Activated T-helper 17 cell treated with anti-CD3 and anti-CD28 coated beads, Interleukin-2, amount 50 U/mL, for 72 hours (primary cell): ENCODE measurements around the gene PSMD2. TPM values are rescaled to one million over a fixed set of nuclear protein-coding genes. Genes with fewer than 3 reads are reported as not detected.
"Not testable (repeated sequence)": the region's sequence is repeated elsewhere in the genome, so short reads cannot be mapped to it uniquely, and the experiment has no call there.

Experiments
- ATAC-seq: fragments of 150-1000 bp; cut with Tn5 transposase; replicated peaks from 2 replicates; pipeline ENCODE4 v1.10.0; 2021; ENCODE audit warnings: mild to moderate bottlenecking, moderate library complexity
- H3K27ac Mint-ChIP-seq: one replicate; pipeline ENCODE4 v1.8.0; 2022; ENCODE audit warnings: mixed read lengths
- H3K27me3 Mint-ChIP-seq: one replicate; pipeline ENCODE4 v1.8.0; 2022; ENCODE audit warnings: mixed read lengths
- H3K36me3 Mint-ChIP-seq: one replicate; pipeline ENCODE4 v1.8.0; 2022; ENCODE audit warnings: low read depth, mild to moderate bottlenecking, mixed read lengths
- H3K4me1 Mint-ChIP-seq: one replicate; pipeline ENCODE4 v1.8.0; 2022; ENCODE audit warnings: mixed read lengths
- H3K4me3 Mint-ChIP-seq: one replicate; pipeline ENCODE4 v1.8.0; 2022; ENCODE audit warnings: mild to moderate bottlenecking, mixed read lengths
- H3K9me3 Mint-ChIP-seq: one replicate; pipeline ENCODE4 v1.8.0; 2022; ENCODE audit warnings: mixed read lengths
- total RNA-seq, 2 donors: library from RNA; stranded (reverse); gene quantifications; one replicate each; pipeline ENCODE4 v1.2.3, GENCODE V29; 2022

PSMD2 gene
- total RNA-seq, 2 donors from 2014 or later: 143 to 311 TPM

DNA sequence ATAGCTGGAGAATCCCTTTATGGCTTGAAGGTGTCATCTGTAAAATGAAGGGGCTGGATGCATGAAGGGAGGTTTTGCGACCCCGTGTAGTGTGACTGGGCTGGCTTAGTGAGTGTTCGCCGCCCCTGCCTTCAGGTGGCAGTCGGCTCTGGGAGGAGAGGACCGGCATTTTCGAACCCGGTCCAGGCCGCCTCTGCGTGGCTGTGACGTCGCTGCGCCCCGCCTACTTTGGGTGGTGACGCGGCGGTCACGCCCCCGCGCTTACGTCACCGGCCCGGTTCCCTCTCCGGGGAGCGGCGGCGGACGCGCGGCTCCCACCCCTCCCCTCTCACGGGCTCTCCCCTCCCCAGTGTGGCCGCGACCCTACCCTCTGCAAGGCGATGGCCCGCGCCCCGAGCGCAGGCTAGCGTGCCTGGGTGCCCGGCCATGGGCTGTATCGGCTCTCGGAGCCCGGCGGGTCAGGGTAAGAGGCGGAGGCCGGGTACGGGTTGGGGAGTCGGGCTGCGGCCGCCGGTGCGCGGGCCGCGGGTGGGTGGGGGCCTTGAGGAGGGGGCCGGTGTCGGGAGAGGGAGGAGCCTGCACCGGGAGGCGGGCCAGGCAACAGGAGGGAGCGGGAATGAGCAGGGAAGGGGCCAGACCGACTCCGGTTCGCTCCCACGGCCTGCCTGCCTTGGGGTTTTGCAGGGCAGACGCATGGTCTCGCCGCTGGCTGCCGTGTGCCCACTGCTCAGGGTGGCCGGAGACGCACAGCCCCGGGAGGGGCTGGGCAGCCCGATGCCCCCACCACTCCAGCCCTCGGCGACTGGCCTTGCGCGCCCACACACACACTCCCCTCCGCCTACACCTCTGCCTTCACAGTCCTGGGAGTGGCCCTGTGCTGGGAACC, 36.9 kb downstream of the PSMD2 start:
- ATAC-seq: peak; percentile 65
- peaks cover 47% of the 10 kb centered on the region for H3K36me3 Mint-ChIP-seq
- peak overlapping the region; percentile 81 for H3K4me3 Mint-ChIP-seq
- no peaks in the 10 kb centered on the region for H3K9me3 Mint-ChIP-seq
- peak overlapping the region; percentile 79 for H3K27ac Mint-ChIP-seq
- H3K27me3 Mint-ChIP-seq: no peaks in the 10 kb centered on the region
- H3K4me1 Mint-ChIP-seq: peaks cover 46% of the 10 kb centered on the region

- Mint-ChIP-seq H3K9me3 (no peaks in the 10 kb centered on the region), H3K27ac (peak overlapping the region; percentile 72), H3K4me3 (peak overlapping the region; percentile 81), H3K4me1 (peaks cover 49% of the 10 kb centered on the region), H3K36me3 (peaks cover 39% of the 10 kb centered on the region), H3K27me3 (no peaks in the 10 kb centered on the region)
- no peak for ATAC-seq
Observed at GRCh38 chr3:184336547-184337398, 37.7 kb downstream of the PSMD2 start.

- no peak for ATAC-seq
- Mint-ChIP-seq H3K27me3 (no peaks in the 10 kb centered on the region), H3K4me1 (peaks cover 46% of the 10 kb centered on the region), H3K4me3 (peak within 1 kb of the TSS; percentile 81), H3K36me3 (peaks cover 33% of the 10 kb centered on the region), H3K27ac (peak within 1 kb of the TSS; percentile 72), H3K9me3 (no peaks in the 10 kb centered on the region)
Observed at GRCh38 chr3:184337399-184337714, 38.3 kb downstream of the PSMD2 start, which contains the start of gene FAM131A. FAM131A (plus strand) TSS chr3:184337600; CDS start chr3:184337631, 31 bp downstream.

DNA sequence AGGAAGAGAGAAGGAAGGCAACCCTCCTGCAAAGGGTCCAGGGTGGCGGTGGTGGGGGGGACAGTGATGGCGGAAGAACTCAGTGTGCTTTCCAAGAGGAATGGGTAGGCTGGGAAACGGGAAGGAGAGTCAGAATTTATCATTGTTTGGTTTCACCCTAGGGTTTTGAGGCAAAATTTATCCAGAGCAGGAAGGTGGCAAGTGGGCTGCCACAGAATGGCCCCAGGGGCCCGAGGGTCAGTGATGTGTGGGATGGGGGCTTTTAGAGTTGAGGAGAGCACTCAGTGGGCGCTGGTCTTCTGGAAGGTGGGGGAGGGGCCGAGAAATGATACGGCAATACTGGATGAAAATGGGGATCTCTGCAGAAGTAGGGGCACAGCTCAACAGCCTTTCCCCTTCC, 38.9 kb downstream of the PSMD2 start:
- Mint-ChIP-seq H3K4me1 (peaks cover 39% of the 10 kb centered on the region), H3K9me3 (no peaks in the 10 kb centered on the region), H3K27me3 (no peaks in the 10 kb centered on the region), H3K27ac (peak overlapping the region; percentile 72), H3K36me3 (peaks cover 27% of the 10 kb centered on the region), H3K4me3 (peak overlapping the region; percentile 81)
- ATAC-seq: no peak

DNA sequence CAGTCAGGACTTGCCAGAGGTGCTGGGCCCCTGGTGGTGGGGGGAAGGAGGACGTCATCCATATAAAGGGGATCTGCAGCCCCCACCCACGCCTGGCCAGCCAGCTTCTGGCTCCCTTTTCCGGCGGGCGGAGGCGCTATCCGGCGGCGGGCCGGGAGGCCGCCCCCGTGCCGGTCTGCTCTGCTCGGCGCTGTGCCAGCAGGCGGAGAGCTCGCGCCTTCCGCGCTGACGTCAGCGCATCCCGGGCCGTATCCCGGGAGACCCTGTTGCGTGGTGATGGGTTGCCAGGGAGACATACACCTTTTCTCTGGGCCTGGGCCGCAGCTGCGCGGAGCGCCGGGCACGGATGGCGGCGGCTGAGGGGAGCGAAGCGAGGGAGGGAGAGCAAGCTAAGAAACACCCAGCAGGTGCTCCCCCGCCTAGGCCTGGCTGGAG, 39.5 kb downstream of the PSMD2 start:
- Mint-ChIP-seq H3K4me3 (peak overlapping the region; percentile 81), H3K9me3 (no peaks in the 10 kb centered on the region), H3K27me3 (no peaks in the 10 kb centered on the region), H3K27ac (peak overlapping the region; percentile 72), H3K36me3 (peaks cover 21% of the 10 kb centered on the region), H3K4me1 (peaks cover 34% of the 10 kb centered on the region)
- no peak for ATAC-seq

- ATAC-seq: no peak
- H3K27me3 Mint-ChIP-seq: no peaks in the 10 kb centered on the region
- H3K27ac Mint-ChIP-seq: no peak overlapping the region
- peak overlapping the region; percentile 81 for H3K4me3 Mint-ChIP-seq
- H3K9me3 Mint-ChIP-seq: no peaks in the 10 kb centered on the region
- H3K36me3 Mint-ChIP-seq: peaks cover 16% of the 10 kb centered on the region
- peaks cover 29% of the 10 kb centered on the region for H3K4me1 Mint-ChIP-seq
Observed at GRCh38 chr3:184339001-184339400, 40.0 kb downstream of the PSMD2 start.

GRCh38 chr3:184339451-184340135, 40.6 kb downstream of the PSMD2 start:
- not testable (repeated sequence) for H3K4me3 Mint-ChIP-seq
- H3K4me1 Mint-ChIP-seq: peaks cover 23% of the 10 kb centered on the region

DNA sequence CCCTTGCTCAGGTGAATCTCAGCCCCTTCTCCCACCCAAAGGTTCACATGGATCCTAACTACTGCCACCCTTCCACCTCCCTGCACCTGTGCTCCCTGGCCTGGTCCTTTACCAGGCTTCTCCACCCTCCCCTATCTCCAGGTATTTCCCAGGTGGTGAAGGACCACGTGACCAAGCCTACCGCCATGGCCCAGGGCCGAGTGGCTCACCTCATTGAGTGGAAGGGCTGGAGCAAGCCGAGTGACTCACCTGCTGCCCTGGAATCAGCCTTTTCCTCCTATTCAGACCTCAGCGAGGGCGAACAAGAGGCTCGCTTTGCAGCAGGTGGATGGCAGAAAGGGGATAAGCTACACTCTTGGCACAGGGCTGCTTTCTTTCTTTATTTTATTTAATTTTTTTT, 42.9 kb downstream of the PSMD2 start:
- no peak overlapping the region for H3K4me3 Mint-ChIP-seq
- H3K36me3 Mint-ChIP-seq: no peaks in the 10 kb centered on the region
- no peaks in the 10 kb centered on the region for H3K27me3 Mint-ChIP-seq
- H3K27ac Mint-ChIP-seq: no peak overlapping the region
- H3K4me1 Mint-ChIP-seq: peaks cover 21% of the 10 kb centered on the region
- ATAC-seq: no peak
- H3K9me3 Mint-ChIP-seq: no peaks in the 10 kb centered on the region

More at GRCh38 chr3:184339451-184340135, 40.6 kb downstream of the PSMD2 start:
- not testable (repeated sequence) for H3K9me3 Mint-ChIP-seq, ATAC-seq, H3K27me3 Mint-ChIP-seq, H3K27ac Mint-ChIP-seq
- H3K36me3 Mint-ChIP-seq: peaks cover 11% of the 10 kb centered on the region

DNA sequence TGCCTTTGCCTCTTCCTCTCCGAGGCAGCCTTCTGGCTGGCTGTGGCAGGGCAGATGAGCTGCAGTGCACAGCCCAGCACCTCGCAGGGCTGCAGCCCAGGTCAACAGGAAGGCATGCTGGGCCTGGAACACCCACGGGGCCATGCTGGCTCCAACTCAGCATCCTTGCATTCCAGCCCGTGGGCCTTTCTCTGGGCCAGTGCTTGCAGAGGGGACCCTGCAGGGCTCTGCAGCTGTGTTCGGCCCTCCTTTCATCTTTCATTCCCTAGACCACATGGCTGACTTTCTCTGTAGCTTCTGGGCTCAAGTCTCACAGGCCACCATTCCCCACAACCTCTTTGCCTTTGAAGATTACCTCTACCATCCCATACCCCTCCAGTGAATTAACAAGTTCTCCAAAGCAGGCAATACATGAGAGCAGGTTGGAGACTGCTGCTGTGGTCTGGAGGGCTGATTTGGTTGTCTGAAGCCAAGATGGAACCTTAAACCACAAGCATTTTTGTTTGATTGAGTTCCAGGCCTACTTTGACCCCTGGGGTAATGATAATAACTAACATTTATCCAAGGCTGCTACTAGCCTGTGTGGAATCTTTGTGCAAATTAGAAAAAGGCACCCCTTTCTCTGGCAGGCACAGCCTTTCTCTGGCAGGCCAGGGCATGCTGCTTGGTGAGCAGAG, 44.3 kb downstream of the PSMD2 start:
- Mint-ChIP-seq H3K27me3 (no peaks in the 10 kb centered on the region), H3K9me3 (no peaks in the 10 kb centered on the region), H3K27ac (no peak overlapping the region), H3K4me3 (no peak overlapping the region), H3K4me1 (peaks cover 11% of the 10 kb centered on the region), H3K36me3 (no peaks in the 10 kb centered on the region)
- no peak for ATAC-seq

- H3K9me3 Mint-ChIP-seq: no peaks in the 10 kb centered on the region
- no peak overlapping the region for H3K27ac Mint-ChIP-seq
- H3K36me3 Mint-ChIP-seq: no peaks in the 10 kb centered on the region
- H3K27me3 Mint-ChIP-seq: no peaks in the 10 kb centered on the region
- H3K4me1 Mint-ChIP-seq: peaks cover 11% of the 10 kb centered on the region
- H3K4me3 Mint-ChIP-seq: no peak overlapping the region
- ATAC-seq: no peak
Observed at GRCh38 chr3:184344579-184345316, 45.7 kb downstream of the PSMD2 start.

DNA sequence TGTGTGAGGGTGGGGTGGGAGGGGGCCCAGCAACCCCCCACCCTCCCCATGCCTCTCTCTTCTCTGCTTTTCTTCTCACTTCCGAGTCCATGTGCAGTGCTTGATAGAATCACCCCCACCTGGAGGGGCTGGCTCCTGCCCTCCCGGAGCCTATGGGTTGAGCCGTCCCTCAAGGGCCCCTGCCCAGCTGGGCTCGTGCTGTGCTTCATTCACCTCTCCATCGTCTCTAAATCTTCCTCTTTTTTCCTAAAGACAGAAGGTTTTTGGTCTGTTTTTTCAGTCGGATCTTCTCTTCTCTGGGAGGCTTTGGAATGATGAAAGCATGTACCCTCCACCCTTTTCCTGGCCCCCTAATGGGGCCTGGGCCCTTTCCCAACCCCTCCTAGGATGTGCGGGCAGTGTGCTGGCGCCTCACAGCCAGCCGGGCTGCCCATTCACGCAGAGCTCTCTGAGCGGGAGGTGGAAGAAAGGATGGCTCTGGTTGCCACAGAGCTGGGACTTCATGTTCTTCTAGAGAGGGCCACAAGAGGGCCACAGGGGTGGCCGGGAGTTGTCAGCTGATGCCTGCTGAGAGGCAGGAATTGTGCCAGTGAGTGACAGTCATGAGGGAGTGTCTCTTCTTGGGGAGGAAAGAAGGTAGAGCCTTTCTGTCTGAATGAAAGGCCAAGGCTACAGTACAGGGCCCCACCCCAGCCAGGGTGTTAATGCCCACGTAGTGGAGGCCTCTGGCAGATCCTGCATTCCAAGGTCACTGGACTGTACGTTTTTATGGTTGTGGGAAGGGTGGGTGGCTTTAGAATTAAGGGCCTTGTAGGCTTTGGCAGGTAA, 46.5 kb downstream of the PSMD2 start:
- peaks cover 11% of the 10 kb centered on the region for H3K4me1 Mint-ChIP-seq
- no peak overlapping the region for H3K4me3 Mint-ChIP-seq
- H3K36me3 Mint-ChIP-seq: no peaks in the 10 kb centered on the region
- H3K27ac Mint-ChIP-seq: peak overlapping the region; percentile 65
- H3K9me3 Mint-ChIP-seq: no peaks in the 10 kb centered on the region
- no peaks in the 10 kb centered on the region for H3K27me3 Mint-ChIP-seq
- peak; percentile 32 for ATAC-seq

- Mint-ChIP-seq H3K9me3 (no peaks in the 10 kb centered on the region), H3K27me3 (no peaks in the 10 kb centered on the region), H3K4me1 (peaks cover 4% of the 10 kb centered on the region), H3K4me3 (no peak overlapping the region), H3K36me3 (no peaks in the 10 kb centered on the region), H3K27ac (no peak overlapping the region)
- no peak for ATAC-seq
Observed at GRCh38 chr3:184346480-184347190, 47.6 kb downstream of the PSMD2 start.
